GM12878 (cell line): ENCODE data around the gene ZBTB7B. TPM values are rescaled to one million over a fixed set of nuclear protein-coding genes. Genes with fewer than 3 reads are reported as not detected.

ENCODE experiments used
- ATAC-seq: fragments of 200-7000 bp; cut with Tn5 transposase; 3 replicates; pipeline ENCODE4 v1.9.1; 2020; ENCODE audit warnings: mild to moderate bottlenecking, moderate library complexity
- BruUV-seq: library from RNA; stranded (reverse); fragments of 400-500 nt; replicated peaks from 2 replicates; lab custom pipeline; 2021; lab: Mats Ljungman, UMichigan
- CTCF ChIA-PET: fragments of 300-600 bp; sonication (Branson Sonifier 250); formaldehyde crosslinking; extraction: SDS; loops from one replicate; lab custom pipeline; 2021; ENCODE audit warnings: inconsistent platforms; lab: Yijun Ruan, JAX
- POLR2A ChIA-PET: fragments of 350-600 bp; formaldehyde crosslinking; extraction: SDS; loops from one replicate; lab custom pipeline; 2021; ENCODE audit warnings: inconsistent platforms; lab: Charles Lee
- RAD21 ChIA-PET: fragments of 300-600 bp; sonication (Branson Sonifier 250); formaldehyde crosslinking; loops from one replicate; lab custom pipeline; 2023; ENCODE audit warnings: antibody characterized with exemption; ENCODE audit not compliant: unreplicated experiment; lab: Charles Lee
- SMC1A ChIA-PET: fragments of 300-600 bp; sonication (Branson Sonifier 250); formaldehyde crosslinking; loops from one replicate; lab custom pipeline; 2023; ENCODE audit not compliant: unreplicated experiment, uncharacterized antibody; lab: Charles Lee
- DNase-seq: peaks from one replicate; pipeline ENCODE4 v3.0.0-alpha.2; 2011; ENCODE audit warnings: low read depth, low spot score
- FAIRE-seq: peaks from 3 replicates; lab custom pipeline; 2011; peaks lifted over from hg19 to GRCh38; lab: Jason Lieb, UNC
- H2AFZ ChIP-seq: 2 replicates; pipeline ENCODE4 v1.6.0; 2011; ENCODE audit warnings: low read depth, low read length, control low read depth; ENCODE audit not compliant: control insufficient read depth
- H3K27ac ChIP-seq: 2 replicates; pipeline ENCODE4 v1.5.1; 2011; ENCODE audit warnings: control low read depth; ENCODE audit not compliant: control insufficient read depth, insufficient read depth
- H3K27me3 ChIP-seq, 2 experiments: replicated peaks in 1 of 2; 2 replicates each; pipeline versions ENCODE4 v1.6.0 to v1.6.1; 2011; ENCODE audit warnings: low read length in 1 of 2; ENCODE audit not compliant: control insufficient read depth in 2 of 2, insufficient read depth in 2 of 2
- H3K36me3 ChIP-seq, 2 experiments: 2 replicates each; pipeline ENCODE4 v1.5.1; 2011; ENCODE audit warnings: low read length in 1 of 2; ENCODE audit not compliant: control insufficient read depth in 2 of 2, insufficient read depth in 2 of 2
- H3K4me1 ChIP-seq: 2 replicates; pipeline ENCODE4 v1.6.1; 2011; ENCODE audit warnings: mild to moderate bottlenecking, low read length, moderate library complexity, mixed read lengths; ENCODE audit not compliant: control insufficient read depth, insufficient read depth
- H3K4me2 ChIP-seq: 2 replicates; pipeline ENCODE4 v1.6.0; 2011; ENCODE audit warnings: control low read depth; ENCODE audit not compliant: control insufficient read depth, insufficient read depth
- H3K4me3 ChIP-seq: fragments of 200-600 bp; sonication (generic); 2 replicates; pipeline ENCODE4 v1.5.1; 2016
- H3K79me2 ChIP-seq: 2 replicates; pipeline ENCODE4 v1.6.0; 2011; ENCODE audit warnings: low read length; ENCODE audit not compliant: control insufficient read depth, insufficient read depth
- H3K9ac ChIP-seq: 2 replicates; pipeline ENCODE4 v1.8.0; 2011; ENCODE audit warnings: low read length, control low read depth, mixed read lengths; ENCODE audit not compliant: control insufficient read depth, insufficient read depth
- H3K9me3 ChIP-seq: replicated peaks from 3 replicates; pipeline ENCODE4 v1.5.1; 2011; ENCODE audit warnings: mild to moderate bottlenecking, low read length; ENCODE audit not compliant: control insufficient read depth, insufficient read depth
- H4K20me1 ChIP-seq: 2 replicates; pipeline ENCODE4 v1.6.0; 2011; ENCODE audit not compliant: control insufficient read depth, insufficient read depth
- CBFB ChIP-seq: IDR thresholded peaks from 2 replicates; pipeline ENCODE4 v1.6.1; 2016; ENCODE audit warnings: antibody characterized with exemption, low read depth
- CHD2 ChIP-seq: IDR thresholded peaks from 2 replicates; pipeline ENCODE4 v1.6.1; 2011; ENCODE audit warnings: low read depth, low read length, improper control_type of control experiment, borderline replicate concordance
- CTCF ChIP-seq, 3 experiments: IDR thresholded peaks in 2 of 3; conservative IDR thresholded peaks in 1 of 3; 2 replicates each; pipeline ENCODE4 v1.5.1; 2011; ENCODE audit warnings: low read depth in 3 of 3, low read length in 3 of 3, mild to moderate bottlenecking in 3 of 3, control low read depth in 2 of 3, moderate library complexity in 2 of 3, inconsistent platforms in 1 of 3, mixed read lengths in 1 of 3; ENCODE audit not compliant: control insufficient read depth in 2 of 3, insufficient read depth in 1 of 3; ENCODE audit errors: extremely low read depth in 1 of 3
- E4F1 ChIP-seq: fragments of 450-650 bp; IDR thresholded peaks from 2 replicates; pipeline ENCODE4 v1.6.1; 2018; ENCODE audit warnings: borderline replicate concordance, mild to moderate bottlenecking; ENCODE audit not compliant: partially characterized antibody
- FOS ChIP-seq: IDR thresholded peaks from 3 replicates; pipeline ENCODE4 v1.6.1; 2011; ENCODE audit warnings: borderline replicate concordance; ENCODE audit not compliant: insufficient read length; ENCODE audit errors: extremely low read depth
- IKZF1 ChIP-seq: fragments of 450-650 bp; conservative IDR thresholded peaks from 2 replicates; pipeline ENCODE4 v1.6.1; 2017; ENCODE audit warnings: antibody characterized with exemption, mild to moderate bottlenecking
- NKRF ChIP-seq: fragments of 450-650 bp; conservative IDR thresholded peaks from 2 replicates; pipeline ENCODE4 v1.6.1; 2017; ENCODE audit warnings: mild to moderate bottlenecking, moderate library complexity
- NR2F1 ChIP-seq: fragments of 450-650 bp; conservative IDR thresholded peaks from 2 replicates; pipeline ENCODE4 v1.6.1; 2017; ENCODE audit warnings: mild to moderate bottlenecking
- PAX8 ChIP-seq: fragments of 450-650 bp; IDR thresholded peaks from 2 replicates; pipeline ENCODE4 v1.6.1; 2017; ENCODE audit warnings: mild to moderate bottlenecking, moderate library complexity
- POLR2A ChIP-seq: IDR thresholded peaks from 2 replicates; pipeline ENCODE4 v1.6.1; 2011; ENCODE audit warnings: low read depth, mild to moderate bottlenecking, low read length
- SMARCA5 ChIP-seq: fragments of 450-650 bp; IDR thresholded peaks from 2 replicates; pipeline ENCODE4 v1.6.1; 2017; ENCODE audit warnings: mild to moderate bottlenecking
- SRF ChIP-seq, 2 experiments: IDR thresholded peaks; 2 replicates each; pipeline ENCODE4 v1.6.1; 2011; ENCODE audit warnings: low read depth in 2 of 2, low read length in 2 of 2, mild to moderate bottlenecking in 1 of 2, moderate library complexity in 1 of 2
- WGBS: methylation state at CpG from one replicate; pipeline ENCODE4 v1.1.6; 2016; ENCODE audit warnings: low lambda C conversion rate; ENCODE audit not compliant: insufficient replicate concordance, insufficient coverage; ENCODE audit errors: missing lambda C conversion rate; 5-methylcytosine and 5-hydroxymethylcytosine counted together
- in situ Hi-C: fragments of 300-500 bp; cut with MboI; formaldehyde crosslinking; loops from 9 replicates; pipeline ENCODE4 v1.14.3; 2018; ENCODE audit warnings: mixed read lengths
- intact Hi-C: fragments of 100-400 bp; cut with micrococcal nuclease; formaldehyde crosslinking; loops from one replicate; pipeline ENCODE4 v1.14.2; 2022; ENCODE audit not compliant: unreplicated experiment
- polyA plus RNA-seq, 11 experiments: library from polyadenylated mRNA; depleted of rRNA in 4 of 11; unstranded in 6 of 11; stranded (reverse) in 5 of 11; fragments of >200 nt; fragmentation: Nextera tagmentation in 4 of 11; fragmentation: Illumina TruSeq in 1 of 11; extraction: Ambion mirVana in 4 of 11; extraction: Trizol in 1 of 11; gene quantifications; 1 replicate in 1 of 11; 2 replicates in 10 of 11; pipeline versions ENCODE4 v1.2.1 to v1.2.3, GENCODE V29; 2011 to 2016; ENCODE audit warnings: inconsistent platforms in 2 of 11, missing spikeins in 2 of 11, low read depth in 1 of 11
- total RNA-seq, 4 experiments: library from RNA; depleted of rRNA in 3 of 4; stranded (reverse); fragments of >200 nt in 3 of 4; fragmentation: Illumina TruSeq in 1 of 4; extraction: Trizol in 1 of 4; gene quantifications; 2 replicates each; pipeline versions ENCODE4 v1.2.1 to v1.2.3, GENCODE V29; 2013 to 2021

Gene ZBTB7B
- total and polyA plus RNA-seq, 10 of the 15 experiments (the other 5 are each of a cell fraction or from before 2014, with no cell fraction given) = 0.11 to 44.9 (median 11.3) TPM

- SMC1A ChIA-PET = interaction anchor here (0.6 to 1.4 kb wide), 6 partner anchors 8 to 825 kb away, joined by 3 to 4 read pairs (median 3); no protein-coding TSS in a partner anchor
- 0 out of 2 replicates have a peak, but pooled peaks cover 3% of the 10 kb centered on the region for H4K20me1 ChIP-seq
- peak overlapping the region; percentile 99 for H3K4me3 ChIP-seq
- TSS peak; percentile 56 for BruUV-seq
- ATAC-seq (no peak), DNase-seq (no peak), FAIRE-seq (no peak)
- H3K79me2 ChIP-seq = peaks cover 59% of the 10 kb centered on the region
- intact Hi-C loops = loop anchor here (5.0 kb wide), 1 partner anchor 42 kb away; the partner anchor contains the start of gene PYGO2
- peak overlapping the region; percentile 85 for H3K9ac ChIP-seq
- RAD21 ChIA-PET = interaction anchor here (1.1 to 3.3 kb wide), 4 partner anchors 11 to 49 kb away, joined by 4 to 14 read pairs (median 4); partner anchors contain the start of gene PBXIP1
- H3K9me3 ChIP-seq = no peaks in the 10 kb centered on the region
- H3K4me2 ChIP-seq = peak overlapping the region; percentile 98
- 0 out of 2 replicates have a peak overlapping the region, but pooled peaks have one; percentile 43 for H2AFZ ChIP-seq
- POLR2A ChIA-PET = interaction anchor here (1.0 to 1.9 kb wide), 7 partner anchors 12 to 53 kb away, joined by 3 to 8 read pairs (median 4); partner anchors contain the start of genes FLAD1, PYGO2 and SHC1
- peak overlapping the region; percentile 91 for H3K27ac ChIP-seq
- in situ Hi-C loops = no loop called here
- WGBS = 1% methylated on average over 5 of the region's 5 CpGs
- peaks cover 44% of the 10 kb centered on the region for H3K4me1 ChIP-seq
- CTCF ChIA-PET = interaction anchor here (0.6 to 2.1 kb wide), 6 partner anchors 8 to 60 kb away, joined by 3 to 18 read pairs (median 3); no protein-coding TSS in a partner anchor
- H3K36me3 ChIP-seq = no peaks in the 10 kb centered on the region; a peak in 2 of 4 replicates
- H3K27me3 ChIP-seq = no peaks in the 10 kb centered on the region
- TF ChIP-seq E4F1 (no peak), CHD2 (no peak), NKRF (no peak), PAX8 (no peak), IKZF1 (peak; percentile 42), CBFB (no peak), CTCF (IDR thresholded peaks at IDR 0.05 in 2 of 3, conservative IDR thresholded peaks at IDR 0.05 in 1 of 3; ENCODE audit: control insufficient read depth in 2 of 3, extremely low read depth in 1 of 3, insufficient read depth in 1 of 3, low read depth in 3 of 3, low read length in 3 of 3) (no peak), SMARCA5 (peak; percentile 15; the same call in 1 of the 2 replicates), POLR2A (no peak), NR2F1 (no peak), SRF (IDR thresholded peaks at IDR 0.05; ENCODE audit: low read depth in 2 of 2, low read length in 2 of 2) (no peak), FOS (no peak)
Observed at GRCh38 chr1:155004352-155005075, 1.9 kb downstream of the ZBTB7B start.
